Colonic mucosa (tissue), 4 donors: Measurements from ENCODE around the gene OR10C1. TPM values are rescaled to one million over a fixed set of nuclear protein-coding genes. Genes with fewer than 3 reads are reported as not detected.

Source experiments
- DNase-seq: peaks from one replicate; pipeline ENCODE4 v3.0.0-alpha.2; 2020
- H3K27ac ChIP-seq: fragments of 200-600 bp; one replicate; pipeline ENCODE4 v1.8.0; 2021
- H3K27me3 ChIP-seq: fragments of 200-600 bp; one replicate; pipeline ENCODE4 v1.8.0; 2021
- H3K36me3 ChIP-seq: fragments of 200-600 bp; one replicate; pipeline ENCODE4 v1.8.0; 2021
- H3K4me1 ChIP-seq: fragments of 200-600 bp; one replicate; pipeline ENCODE4 v1.8.0; 2021; ENCODE audit warnings: mild to moderate bottlenecking
- H3K4me3 ChIP-seq: fragments of 200-600 bp; one replicate; pipeline ENCODE4 v1.8.0; 2021
- H3K9ac ChIP-seq, 2 donors: one replicate each; pipeline ENCODE4 v1.7.0; 2013; ENCODE audit warnings: control low read depth in 2 of 2, low read depth in 2 of 2, low read length in 2 of 2
- H3K9me3 ChIP-seq: fragments of 200-600 bp; one replicate; pipeline ENCODE4 v1.8.0; 2021
- CTCF ChIP-seq: fragments of 200-600 bp; IDR thresholded peaks from one replicate; pipeline ENCODE4 v1.8.0; 2022; ENCODE audit warnings: antibody characterized with exemption, mild to moderate bottlenecking
- intact Hi-C: fragments of 100-400 bp; cut with DNase I; formaldehyde crosslinking; loops from one replicate; pipeline ENCODE4 v1.14.1; 2022
- total RNA-seq, 2 donors: library from RNA; stranded (reverse); fragmentation: NEBNext Ultra II Directional in 1 of 2; extraction: Animal tissue kit (Norgen Biotek cat#: 25700) in 1 of 2; gene quantifications; one replicate each; pipeline ENCODE4 v1.2.1, GENCODE V29; 2021
- donor health status: healthy.
- donor health status: DM: no; HTN: no; CAD: no.
- donor health status: DM: no; HTN: no; CAD: no.

The OR10C1 gene
- total RNA-seq = not detected

DNA sequence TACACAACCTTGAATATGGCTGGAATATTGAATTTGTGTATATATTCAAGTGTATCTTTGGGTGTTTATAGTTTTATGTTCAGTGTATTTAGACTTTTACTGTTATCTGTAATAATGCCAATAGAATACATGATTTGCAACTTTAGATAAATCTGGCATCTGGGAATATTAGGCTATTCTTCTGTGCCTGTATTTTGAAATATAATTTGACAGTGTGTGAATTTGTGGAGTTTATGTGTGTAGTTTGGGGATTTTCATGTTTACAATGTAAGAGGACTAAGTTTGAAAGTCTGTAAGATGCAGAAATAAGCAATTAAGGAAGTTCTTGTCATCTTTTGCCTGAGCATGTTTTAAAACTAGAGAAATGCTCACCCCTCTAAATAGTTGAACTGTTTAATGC lies at the start of gene OR10C1:
Gene OR10C1 (plus strand): TSS at position 301 of the 400 bp plus-strand sequence. CDS start 710 bp downstream, outside the sequence.
- Histone ChIP-seq H3K9ac (no peak within 1 kb of the TSS), H3K36me3 (no peaks in the 10 kb centered on the region), H3K27ac (no peak within 1 kb of the TSS), H3K9me3 (no peaks in the 10 kb centered on the region), H3K27me3 (no peaks in the 10 kb centered on the region), H3K4me1 (no peaks in the 10 kb centered on the region), H3K4me3 (no peak within 1 kb of the TSS)
- DNase-seq = no peak
- intact Hi-C loops = no loop called here
- TF ChIP-seq CTCF = no peak

- no peak within 1 kb of the TSS for H3K27ac ChIP-seq
- H3K27me3 ChIP-seq = no peaks in the 10 kb centered on the region
- H3K4me3 ChIP-seq = no peak within 1 kb of the TSS
- H3K36me3 ChIP-seq = no peaks in the 10 kb centered on the region
- H3K9ac ChIP-seq = no peak within 1 kb of the TSS
- no peaks in the 10 kb centered on the region for H3K4me1 ChIP-seq
- no peak for TF ChIP-seq CTCF
- no peak for DNase-seq
- intact Hi-C loops = no loop called here
- no peaks in the 10 kb centered on the region for H3K9me3 ChIP-seq
Measured at GRCh38 chr6:29395331-29395730, 43.8 kb upstream of the OR10C1 start, which contains the start of gene OR12D2. Gene OR12D2, plus strand, starts transcription at chr6:29395631. Its CDS starts 1,069 bp downstream, at chr6:29396700.

GRCh38 chr6:29399525-29399924 lies 39.6 kb upstream of the OR10C1 start:
- no peak overlapping the region for H3K9ac ChIP-seq
- H3K4me1 ChIP-seq = no peaks in the 10 kb centered on the region
- DNase-seq = no peak
- no peaks in the 10 kb centered on the region for H3K36me3 ChIP-seq
- no peaks in the 10 kb centered on the region for H3K27me3 ChIP-seq
- H3K27ac ChIP-seq = no peak overlapping the region
- intact Hi-C loops = no loop called here
- no peaks in the 10 kb centered on the region for H3K9me3 ChIP-seq
- no peak for TF ChIP-seq CTCF
- H3K4me3 ChIP-seq = no peak overlapping the region

- no peak overlapping the region for H3K27ac ChIP-seq
- intact Hi-C loops = no loop called here
- H3K9ac ChIP-seq = no peak overlapping the region
- TF ChIP-seq CTCF = no peak
- H3K27me3 ChIP-seq = no peaks in the 10 kb centered on the region
- no peaks in the 10 kb centered on the region for H3K9me3 ChIP-seq
- no peaks in the 10 kb centered on the region for H3K36me3 ChIP-seq
- H3K4me1 ChIP-seq = no peaks in the 10 kb centered on the region
- H3K4me3 ChIP-seq = no peak overlapping the region
- no peak for DNase-seq
Measured at GRCh38 chr6:29403801-29404200, 35.3 kb upstream of the OR10C1 start.

GRCh38 chr6:29414588-29414987 lies 24.5 kb upstream of the OR10C1 start, which contains the start of gene OR12D1:
Gene OR12D1, plus strand, starts transcription at chr6:29414928.
- no peak for DNase-seq
- H3K4me1 ChIP-seq = no peaks in the 10 kb centered on the region
- intact Hi-C loops = no loop called here
- no peak within 1 kb of the TSS for H3K4me3 ChIP-seq
- no peaks in the 10 kb centered on the region for H3K9me3 ChIP-seq
- TF ChIP-seq CTCF = no peak
- H3K36me3 ChIP-seq = no peaks in the 10 kb centered on the region
- H3K9ac ChIP-seq = no peak within 1 kb of the TSS
- H3K27me3 ChIP-seq = no peaks in the 10 kb centered on the region
- H3K27ac ChIP-seq = no peak within 1 kb of the TSS

DNA sequence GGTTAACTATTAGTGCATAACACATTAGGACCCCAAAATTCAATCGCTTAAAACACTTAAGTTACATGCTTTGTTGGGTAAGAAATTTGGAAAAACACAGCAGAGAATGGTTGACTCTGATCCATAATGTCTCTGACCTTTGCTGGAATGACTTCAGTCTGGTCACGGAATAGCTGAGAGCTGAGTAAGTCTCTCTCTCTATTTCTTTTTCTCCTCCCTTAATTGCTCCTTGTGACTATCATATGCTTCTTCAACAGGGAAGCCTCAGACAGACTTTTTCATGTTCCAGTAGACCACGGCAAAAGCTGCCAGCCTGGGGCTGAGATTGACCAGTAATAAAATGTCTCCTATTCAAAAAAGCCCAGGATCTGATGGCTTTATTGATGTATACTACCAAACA lies 19.6 kb upstream of the OR10C1 start:
- Histone ChIP-seq H3K36me3 (no peaks in the 10 kb centered on the region), H3K9me3 (no peaks in the 10 kb centered on the region), H3K27me3 (no peaks in the 10 kb centered on the region), H3K27ac (no peak overlapping the region), H3K4me3 (no peak overlapping the region), H3K4me1 (no peaks in the 10 kb centered on the region), H3K9ac (no peak overlapping the region)
- no peak for TF ChIP-seq CTCF
- intact Hi-C loops = no loop called here
- DNase-seq = no peak
